Body of pancreas (tissue), 4 donors: ENCODE results near the gene COL9A3.

ENCODE experiments used
- CTCF ChIP-seq, 7 experiments: fragments of 450-650 bp in 4 of 7; fragments of 200-600 bp in 3 of 7; sonication (generic) in 3 of 7; IDR thresholded peaks; one replicate each; pipeline ENCODE4 v1.5.1; 2016 to 2019; ENCODE audit warnings: antibody characterized with exemption in 7 of 7
- POLR2A ChIP-seq, 3 donors: fragments of 450-650 bp; IDR thresholded peaks; one replicate each; pipeline ENCODE4 v1.6.1; 2016; ENCODE audit warnings: antibody characterized with exemption in 3 of 3, mild to moderate bottlenecking in 2 of 3

GRCh38 chr20:62785393-62785792, 31.5 kb upstream of the COL9A3 start:
- no peak for TF ChIP-seq CTCF (IDR thresholded peaks at IDR 0.05)
- no peak for TF ChIP-seq POLR2A (IDR thresholded peaks at IDR 0.05)
